Measurements from ENCODE around the gene CAMK2B. TPM values are rescaled to one million over a fixed set of nuclear protein-coding genes. Genes with fewer than 3 reads are reported as not detected.

Gene CAMK2B
- polyA plus RNA-seq, 3 donors: 0.13 TPM; not detected in 2

DNA sequence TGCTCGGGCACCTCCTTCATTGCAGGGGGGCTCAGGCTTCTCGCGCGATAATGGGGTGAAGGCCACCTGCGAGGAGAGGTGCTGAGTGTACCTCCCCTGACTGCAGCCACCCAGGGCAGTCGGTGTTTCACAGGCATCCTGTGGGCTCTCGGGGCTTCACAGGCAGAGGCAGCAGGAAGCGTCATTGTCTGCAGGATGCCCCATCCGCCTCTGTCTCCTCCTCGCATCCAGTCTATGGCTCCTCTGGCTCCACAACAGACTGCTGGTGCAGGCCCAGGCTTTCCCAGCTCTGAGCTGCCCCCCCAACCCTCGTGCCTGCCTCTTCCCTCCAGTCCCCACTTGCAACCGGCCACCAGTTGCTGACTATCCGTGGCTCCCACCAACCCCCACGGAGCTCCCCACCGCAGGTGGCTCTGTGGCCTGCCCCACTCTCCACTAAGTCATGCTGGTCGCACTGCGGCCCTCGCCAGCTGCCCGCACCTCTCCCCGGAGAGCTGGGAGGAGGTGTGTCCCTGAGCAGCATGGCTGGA, 36.5 kb downstream of the CAMK2B start:
- Histone ChIP-seq H3K36me3 (replicated peaks in 1 of 2; ENCODE audit: control insufficient read depth in 1 of 2, insufficient read depth in 2 of 2, low read length in 2 of 2) (no peaks in the 10 kb centered on the region), H3K27me3 (ENCODE audit: control insufficient read depth in 2 of 2, insufficient read depth in 2 of 2, low read length in 2 of 2) (peaks cover 0 to 4% of the 10 kb centered on the region in 2 donors), H2AFZ (ENCODE audit: insufficient read depth, low read depth, low read length, poor library complexity, severe bottlenecking) (no peak overlapping the region), H3K9ac (ENCODE audit: insufficient read depth, low read length, poor library complexity, severe bottlenecking) (no peak overlapping the region), H3K27ac (ENCODE audit: low read depth in 1 of 2, low read length in 2 of 2) (no peak overlapping the region), H4K20me1 (ENCODE audit: insufficient read depth, low read length) (no peaks in the 10 kb centered on the region), H3K4me2 (replicated peaks; ENCODE audit: extremely low read depth, low read length, poor library complexity, severe bottlenecking) (no peak overlapping the region), H3K9me3 (replicated peaks in 1 of 2; ENCODE audit: control insufficient read depth in 1 of 2, insufficient read depth in 1 of 2, low read length in 2 of 2) (no peaks in the 10 kb centered on the region), H3K4me1 (ENCODE audit: control insufficient read depth in 1 of 2, insufficient read depth in 2 of 2, low read length in 2 of 2) (no peaks in the 10 kb centered on the region), H3K79me2 (ENCODE audit: insufficient read depth, low read length) (no peaks in the 10 kb centered on the region), H3K4me3 (replicated peaks in 1 of 3; ENCODE audit: low read depth in 2 of 3, low read length in 3 of 3) (no peak overlapping the region)
- peaks cover 2% of the 10 kb centered on the region for H3K4me1 Mint-ChIP-seq
- H3K27ac Mint-ChIP-seq: no peak overlapping the region
- H3K4me3 Mint-ChIP-seq: no peak overlapping the region
- 95% methylated on average over 12 of the region's 20 CpGs for WGBS (ENCODE audit: insufficient coverage)
- H3K36me3 Mint-ChIP-seq: no peaks in the 10 kb centered on the region
- peaks cover 0 to 6% (median 0%) of the 10 kb centered on the region in 7 donors for H3K9me3 Mint-ChIP-seq
- no peak for DNase-seq
- intact Hi-C loops (cut with micrococcal nuclease): no loop called here
- H3K27me3 Mint-ChIP-seq (ENCODE audit: low read depth in 3 of 3): peaks cover 5 to 11% (median 8%) of the 10 kb centered on the region in 3 donors
- TF ChIP-seq, protein P1, sequence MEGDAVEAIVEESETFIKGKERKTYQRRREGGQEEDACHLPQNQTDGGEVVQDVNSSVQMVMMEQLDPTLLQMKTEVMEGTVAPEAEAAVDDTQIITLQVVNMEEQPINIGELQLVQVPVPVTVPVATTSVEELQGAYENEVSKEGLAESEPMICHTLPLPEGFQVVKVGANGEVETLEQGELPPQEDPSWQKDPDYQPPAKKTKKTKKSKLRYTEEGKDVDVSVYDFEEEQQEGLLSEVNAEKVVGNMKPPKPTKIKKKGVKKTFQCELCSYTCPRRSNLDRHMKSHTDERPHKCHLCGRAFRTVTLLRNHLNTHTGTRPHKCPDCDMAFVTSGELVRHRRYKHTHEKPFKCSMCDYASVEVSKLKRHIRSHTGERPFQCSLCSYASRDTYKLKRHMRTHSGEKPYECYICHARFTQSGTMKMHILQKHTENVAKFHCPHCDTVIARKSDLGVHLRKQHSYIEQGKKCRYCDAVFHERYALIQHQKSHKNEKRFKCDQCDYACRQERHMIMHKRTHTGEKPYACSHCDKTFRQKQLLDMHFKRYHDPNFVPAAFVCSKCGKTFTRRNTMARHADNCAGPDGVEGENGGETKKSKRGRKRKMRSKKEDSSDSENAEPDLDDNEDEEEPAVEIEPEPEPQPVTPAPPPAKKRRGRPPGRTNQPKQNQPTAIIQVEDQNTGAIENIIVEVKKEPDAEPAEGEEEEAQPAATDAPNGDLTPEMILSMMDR (IDR thresholded peaks at IDR 0.05): no peak

DNA sequence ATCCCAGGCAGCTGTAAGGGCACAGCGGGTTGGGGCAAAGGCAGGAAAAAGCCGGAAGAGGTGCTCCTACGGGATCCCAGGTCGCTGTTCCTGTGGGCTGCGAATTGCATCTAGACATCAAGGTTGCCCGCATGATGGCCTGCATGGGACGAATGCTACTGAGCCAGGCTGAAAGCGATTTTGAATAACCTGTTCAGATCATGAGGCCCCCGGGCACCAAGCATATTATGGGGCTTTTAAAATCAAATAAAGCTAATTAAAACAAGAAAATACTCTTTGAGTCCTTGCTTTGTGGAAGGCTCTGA, 37.1 kb downstream of the CAMK2B start:
- intact Hi-C loops (cut with micrococcal nuclease): no loop called here
- H3K36me3 Mint-ChIP-seq: no peaks in the 10 kb centered on the region
- WGBS (ENCODE audit: insufficient coverage): 97% methylated on average over 5 of the region's 9 CpGs

More for the DNA sequence above, 37.1 kb downstream of the CAMK2B start:
- Histone ChIP-seq H3K4me1 (ENCODE audit: control insufficient read depth in 1 of 2, insufficient read depth in 2 of 2, low read length in 2 of 2) (no peaks in the 10 kb centered on the region), H3K4me2 (replicated peaks; ENCODE audit: extremely low read depth, low read length, poor library complexity, severe bottlenecking) (no peak overlapping the region), H3K27me3 (ENCODE audit: control insufficient read depth in 2 of 2, insufficient read depth in 2 of 2, low read length in 2 of 2) (no peaks in the 10 kb centered on the region), H3K4me3 (replicated peaks in 1 of 3; ENCODE audit: low read depth in 2 of 3, low read length in 3 of 3) (no peak overlapping the region), H3K27ac (ENCODE audit: low read depth in 1 of 2, low read length in 2 of 2) (no peak overlapping the region), H3K79me2 (ENCODE audit: insufficient read depth, low read length) (no peaks in the 10 kb centered on the region), H2AFZ (ENCODE audit: insufficient read depth, low read depth, low read length, poor library complexity, severe bottlenecking) (no peak overlapping the region), H3K9me3 (replicated peaks in 1 of 2; ENCODE audit: control insufficient read depth in 1 of 2, insufficient read depth in 1 of 2, low read length in 2 of 2) (no peaks in the 10 kb centered on the region), H3K36me3 (replicated peaks in 1 of 2; ENCODE audit: control insufficient read depth in 1 of 2, insufficient read depth in 2 of 2, low read length in 2 of 2) (no peaks in the 10 kb centered on the region), H4K20me1 (ENCODE audit: insufficient read depth, low read length) (no peaks in the 10 kb centered on the region), H3K9ac (ENCODE audit: insufficient read depth, low read length, poor library complexity, severe bottlenecking) (no peak overlapping the region)
- Mint-ChIP-seq H3K27me3 (ENCODE audit: low read depth in 3 of 3) (peaks cover 5 to 11% (median 6%) of the 10 kb centered on the region in 3 donors), H3K27ac (no peak overlapping the region), H3K9me3 (peaks cover 0 to 5% (median 0%) of the 10 kb centered on the region in 7 donors), H3K4me1 (peaks cover 2% of the 10 kb centered on the region), H3K4me3 (no peak overlapping the region)
- TF ChIP-seq, protein P1 (IDR thresholded peaks at IDR 0.05): no peak
- DNase-seq: no peak

All from CD14-positive monocyte (primary cell).